Measurements from ENCODE around the gene LCE1F.

Gene LCE1F, protein sequence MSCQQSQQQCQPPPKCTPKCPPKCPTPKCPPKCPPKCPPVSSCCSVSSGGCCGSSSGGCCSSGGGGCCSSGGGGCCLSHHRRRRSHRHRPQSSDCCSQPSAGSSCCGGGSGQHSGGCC

GRCh38 chr1:152774875-152775274, at the start of gene LCE1F:
Gene LCE1F, plus strand, starts transcription at chr1:152775140. Its CDS starts 1,232 bp downstream, at chr1:152776372.
- no peak for DNase-seq

GRCh38 chr1:152725261-152725660, 49.7 kb upstream of the LCE1F start:
- no peak for DNase-seq

DNA sequence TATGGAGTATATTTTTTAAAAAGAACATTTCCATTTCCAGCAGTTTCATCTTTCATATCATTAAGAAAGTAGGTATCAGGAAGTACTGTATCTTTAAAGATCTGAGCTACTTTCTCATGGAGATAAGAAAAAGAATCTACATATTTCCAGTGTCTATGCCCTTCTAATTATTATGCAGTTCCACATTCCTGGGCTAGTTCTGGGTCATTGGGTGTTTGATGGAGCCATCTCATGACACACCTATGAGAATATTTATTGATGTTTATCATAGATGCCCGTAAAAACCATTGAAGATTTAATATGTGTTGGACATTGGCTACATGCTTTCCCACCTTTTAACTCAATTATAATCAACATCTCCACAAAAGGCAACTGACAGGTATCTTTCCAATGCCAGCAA, 46.0 kb upstream of the LCE1F start:
- DNase-seq = no peak

DNA sequence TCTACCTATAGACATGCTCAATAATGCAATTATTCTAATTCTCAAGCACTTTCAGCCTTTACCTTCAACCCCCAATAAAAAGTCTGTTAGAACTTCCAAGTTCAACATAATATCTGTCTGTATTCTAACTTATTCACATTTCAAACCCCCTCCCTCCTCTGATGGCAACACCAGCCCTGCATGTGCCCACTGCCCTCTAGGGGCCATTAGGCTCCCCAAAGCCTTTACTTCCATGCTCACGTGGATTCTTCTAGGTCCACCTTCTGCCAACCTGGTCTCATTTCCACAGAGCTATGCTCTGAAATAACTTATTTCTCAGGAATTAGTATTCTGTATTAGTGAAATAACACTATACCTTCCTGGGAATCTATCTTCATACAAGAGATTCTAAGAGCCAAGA, 39.3 kb upstream of the LCE1F start:
- no peak for DNase-seq

DNA sequence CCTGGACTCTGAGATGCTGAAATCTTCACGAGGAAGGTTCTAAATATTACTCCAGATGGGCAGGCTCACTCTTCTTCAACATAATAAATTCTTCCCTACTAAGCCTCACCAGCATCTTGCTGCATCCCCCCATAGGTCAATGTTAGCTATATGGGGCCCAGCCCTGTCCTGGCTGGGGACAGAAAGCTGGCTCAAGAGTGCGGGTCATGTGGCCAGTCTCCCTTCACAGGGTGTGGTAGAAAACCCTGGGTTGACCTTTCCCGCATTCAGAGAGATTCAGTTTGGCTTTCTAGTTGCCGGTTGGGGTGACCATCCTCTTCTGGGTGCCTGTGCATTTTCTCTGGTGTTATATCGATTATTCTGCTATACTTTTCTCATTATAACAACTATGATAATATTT, 36.9 kb upstream of the LCE1F start:
- DNase-seq = no peak

- DNase-seq = no peak
Measured at GRCh38 chr1:152739841-152740240, 35.1 kb upstream of the LCE1F start.

- DNase-seq = no peak
Measured at GRCh38 chr1:152741656-152742055, 33.3 kb upstream of the LCE1F start.

- no peak for DNase-seq
Measured at GRCh38 chr1:152743371-152744145, 31.4 kb upstream of the LCE1F start.

DNA sequence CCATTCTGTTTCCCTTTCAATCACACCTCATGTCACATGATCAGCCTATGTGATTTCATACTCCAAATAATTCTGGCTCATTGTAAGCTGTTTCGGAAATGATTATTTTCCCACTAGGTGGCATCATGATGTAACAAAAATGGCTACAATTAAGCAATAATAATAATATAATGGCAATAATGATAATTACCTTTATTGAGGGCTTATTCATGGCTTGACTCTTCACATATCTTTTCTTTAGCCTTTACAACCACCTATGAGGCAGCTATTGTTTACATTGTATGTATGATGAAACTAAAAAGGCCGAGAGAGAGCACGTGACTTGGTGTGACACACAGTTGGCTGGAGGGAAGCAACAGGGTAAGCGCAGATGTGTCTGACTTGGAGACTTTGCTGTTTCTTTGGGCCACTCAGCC, 29.6 kb upstream of the LCE1F start:
- DNase-seq = no peak

GRCh38 chr1:152745765-152746444, 29.0 kb upstream of the LCE1F start:
- no peak for DNase-seq

DNA sequence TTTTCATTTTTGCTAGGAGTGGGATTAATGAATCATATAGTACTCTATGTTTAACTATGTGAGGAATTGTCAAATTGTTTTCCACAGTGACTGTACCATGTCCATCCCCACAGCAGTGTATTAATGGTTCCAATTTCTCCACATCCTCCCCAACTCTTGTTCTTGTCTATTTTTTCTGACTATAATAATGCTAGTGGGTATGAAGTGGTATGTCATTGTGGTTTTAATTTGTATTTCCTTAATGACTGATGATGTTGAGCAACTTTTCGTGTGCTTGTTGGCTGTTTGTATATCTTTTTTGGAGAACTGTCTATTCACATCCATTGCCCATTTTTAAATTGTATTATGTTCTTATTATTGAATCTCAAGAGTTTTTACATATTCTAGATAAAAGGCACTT, 27.1 kb upstream of the LCE1F start:
- no peak for DNase-seq

GRCh38 chr1:152752225-152752624, 22.7 kb upstream of the LCE1F start:
- DNase-seq = no peak

GRCh38 chr1:152753586-152753985, 21.4 kb upstream of the LCE1F start:
- DNase-seq = no peak

DNA sequence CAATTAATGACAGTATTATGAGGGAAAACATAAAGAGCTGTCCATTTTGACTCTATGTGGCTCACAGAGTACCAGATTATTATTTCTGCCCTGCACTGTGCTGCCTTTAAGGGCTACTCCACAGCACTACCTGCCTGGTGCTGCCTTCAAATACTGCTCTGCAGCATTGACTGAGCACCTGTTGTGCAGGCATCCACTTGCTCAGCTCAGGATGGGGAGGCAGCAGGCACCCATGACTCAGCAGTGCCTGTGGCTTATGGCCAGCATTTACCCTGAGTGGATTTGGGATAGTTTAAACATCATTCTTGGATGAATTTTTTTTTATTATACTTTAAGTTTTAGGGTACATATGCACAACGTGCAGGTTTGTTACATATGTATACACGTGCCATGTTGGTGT, 18.1 kb upstream of the LCE1F start:
- DNase-seq = no peak

- DNase-seq = no peak
Measured at GRCh38 chr1:152757747-152758146, 17.2 kb upstream of the LCE1F start, which contains the start of gene KPRP. Gene KPRP, plus strand, starts transcription at chr1:152758025. Its CDS starts 1,564 bp downstream, at chr1:152759589.

DNA sequence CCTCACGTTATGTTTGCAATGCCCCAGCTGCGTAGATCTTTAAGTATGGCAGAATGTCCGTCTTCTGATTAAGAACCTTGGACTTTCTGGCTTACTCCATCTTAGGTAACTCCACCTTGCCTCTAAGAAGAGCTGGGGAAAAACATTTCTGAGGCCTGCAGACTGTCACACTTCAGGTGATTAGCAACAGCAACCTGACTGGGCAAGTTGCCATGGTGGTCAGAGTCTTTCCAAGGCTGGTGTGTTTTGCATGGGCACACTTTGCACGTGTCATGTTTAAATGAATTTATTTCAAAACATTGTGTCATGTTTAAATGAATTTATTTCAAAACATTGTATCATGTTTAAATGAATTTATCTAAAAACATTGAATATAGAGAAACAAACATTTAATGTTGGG, 16.3 kb upstream of the LCE1F start:
- no peak for DNase-seq

GRCh38 chr1:152759453-152760173, 15.3 kb upstream of the LCE1F start:
- no peak for DNase-seq

GRCh38 chr1:152760551-152761190, 14.3 kb upstream of the LCE1F start:
- no peak for DNase-seq

DNA sequence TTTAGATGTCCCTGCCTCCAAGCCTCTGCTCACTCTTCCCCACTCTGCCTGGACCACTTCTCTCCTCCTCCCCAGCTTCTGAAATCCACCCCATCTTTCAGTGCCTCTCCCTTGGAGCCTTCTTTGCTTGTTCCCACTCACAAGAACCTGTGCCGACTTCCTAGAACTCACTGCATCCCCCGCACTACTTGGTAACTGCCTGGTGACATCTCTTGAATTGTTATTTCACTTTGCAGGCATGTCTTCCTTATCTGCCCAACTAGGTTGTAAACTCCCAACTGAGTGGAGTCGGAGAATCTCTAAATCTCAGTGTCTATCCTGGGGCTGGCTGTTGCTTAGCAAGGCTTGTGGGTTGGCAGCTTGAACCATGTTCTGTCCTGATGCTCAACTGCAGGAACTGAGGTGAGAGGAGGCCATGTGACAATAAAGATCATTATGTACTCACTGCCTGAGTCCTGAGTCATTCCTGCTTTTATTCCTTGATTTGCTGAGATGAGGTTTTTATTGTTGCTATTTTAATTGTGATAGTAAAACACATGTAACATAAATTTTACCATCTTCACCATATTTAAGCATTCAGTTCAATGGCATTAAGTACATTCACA, 13.2 kb upstream of the LCE1F start:
- no peak for DNase-seq

- no peak for DNase-seq
Measured at GRCh38 chr1:152768847-152769533, 6.0 kb upstream of the LCE1F start.

DNA sequence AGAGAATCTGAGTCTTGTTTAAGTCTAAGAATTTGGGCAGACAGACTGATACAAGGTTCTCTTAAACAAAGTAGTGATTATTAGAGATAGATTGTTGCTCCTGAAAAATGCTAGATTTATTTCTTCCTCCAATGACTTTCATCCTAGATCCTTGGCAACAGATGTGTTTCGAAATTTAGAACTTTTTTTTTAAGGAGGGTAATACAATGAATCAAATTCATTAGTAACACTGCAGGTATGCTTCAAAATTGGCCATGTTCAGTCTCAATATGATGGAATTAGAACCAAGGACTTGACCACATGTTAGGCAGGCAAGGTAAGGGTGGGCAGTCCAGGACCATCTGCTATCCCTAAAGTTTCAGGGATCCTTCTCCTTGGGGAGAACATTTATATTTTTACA, 4.5 kb upstream of the LCE1F start:
- no peak for DNase-seq

- DNase-seq = no peak
Measured at GRCh38 chr1:152776361-152776760, 1.4 kb downstream of the LCE1F start.
